WTC11 (cell line): ENCODE measurements around the gene MIOX. TPM values are rescaled to one million over a fixed set of nuclear protein-coding genes. Genes with fewer than 3 reads are reported as not detected.

Experiments
- ATAC-seq: fragments of 200-7000 bp; cut with Tn5 transposase; 2 replicates; pipeline ENCODE4 v1.10.0; 2021; ENCODE audit warnings: mild to moderate bottlenecking, moderate library complexity
- CTCF ChIA-PET: fragments of 300-600 bp; sonication (Branson Sonifier 250); formaldehyde crosslinking; loops from one replicate; lab custom pipeline; 2021; ENCODE audit warnings: antibody characterized with exemption; lab: Charles Lee
- POLR2A ChIA-PET: fragments of 350-600 bp; sonication (Branson Sonifier 250); formaldehyde crosslinking; loops from one replicate; lab custom pipeline; 2021; ENCODE audit warnings: antibody characterized with exemption; lab: Charles Lee
- DNase-seq: peaks from one replicate; pipeline ENCODE4 v3.0.0; 2021; ENCODE audit warnings: low spot score
- H3K27ac Mint-ChIP-seq: 2 replicates; pipeline ENCODE4 v1.8.0; 2021; ENCODE audit warnings: mixed read lengths
- H3K27me3 Mint-ChIP-seq: 2 replicates; pipeline ENCODE4 v1.8.0; 2021; ENCODE audit warnings: low read depth, mild to moderate bottlenecking, moderate library complexity, mixed read lengths
- H3K36me3 Mint-ChIP-seq: 2 replicates; pipeline ENCODE4 v1.8.0; 2021; ENCODE audit warnings: mixed read lengths
- H3K4me1 Mint-ChIP-seq: 2 replicates; pipeline ENCODE4 v1.8.0; 2022; ENCODE audit warnings: mixed read lengths
- H3K4me3 Mint-ChIP-seq: 2 replicates; pipeline ENCODE4 v1.8.0; 2021; ENCODE audit warnings: mild to moderate bottlenecking, moderate library complexity, mixed read lengths
- H3K9me3 Mint-ChIP-seq: 2 replicates; pipeline ENCODE4 v1.8.0; 2021; ENCODE audit warnings: mixed read lengths
- AR ChIP-seq: fragments of 250-450 bp; sonication (Bioruptor Pico); IDR thresholded peaks from 2 replicates; pipeline ENCODE4 v1.9.0; 2021; ENCODE audit warnings: mild to moderate bottlenecking
- CREB1 ChIP-seq: sonication (generic); formaldehyde crosslinking; IDR thresholded peaks from 2 replicates; pipeline ENCODE4 v1.8.0; 2023; ENCODE audit warnings: mild to moderate bottlenecking, missing genetic modification reagents
- E2F4 ChIP-seq: sonication (generic); formaldehyde crosslinking; IDR thresholded peaks from 2 replicates; pipeline ENCODE4 v1.8.1; 2022; ENCODE audit warnings: low read depth, mild to moderate bottlenecking, moderate library complexity, missing genetic modification reagents, borderline replicate concordance
- HMGXB4 ChIP-seq: sonication (generic); formaldehyde crosslinking; IDR thresholded peaks from 2 replicates; pipeline ENCODE4 v1.8.1; 2023; ENCODE audit warnings: mild to moderate bottlenecking, moderate library complexity, missing genetic modification reagents
- MXD4 ChIP-seq: fragments of 250-450 bp; sonication (Bioruptor Pico); IDR thresholded peaks from 2 replicates; pipeline ENCODE4 v1.8.0; 2021; ENCODE audit warnings: mild to moderate bottlenecking, moderate library complexity, borderline replicate concordance
- NR3C1 ChIP-seq: sonication (generic); formaldehyde crosslinking; conservative IDR thresholded peaks from 2 replicates; pipeline ENCODE4 v1.8.1; 2023; ENCODE audit warnings: low read depth, mild to moderate bottlenecking, missing genetic modification reagents
- PRDM15 ChIP-seq: sonication (generic); formaldehyde crosslinking; IDR thresholded peaks from 2 replicates; pipeline ENCODE4 v1.8.0; 2022; ENCODE audit warnings: missing genetic modification reagents
- PRRX2 ChIP-seq: fragments of 250-450 bp; sonication (Bioruptor Pico); IDR thresholded peaks from 2 replicates; pipeline ENCODE4 v1.8.0; 2021; ENCODE audit warnings: mild to moderate bottlenecking
- SOX15 ChIP-seq: fragments of 250-450 bp; sonication (Bioruptor Pico); IDR thresholded peaks from 2 replicates; pipeline ENCODE4 v1.9.0; 2021; ENCODE audit warnings: mild to moderate bottlenecking
- USF2 ChIP-seq: sonication (generic); formaldehyde crosslinking; IDR thresholded peaks from 2 replicates; pipeline ENCODE4 v1.8.1; 2023; ENCODE audit warnings: mild to moderate bottlenecking, missing genetic modification reagents, moderate library complexity
- ZBTB43 ChIP-seq: sonication (generic); formaldehyde crosslinking; IDR thresholded peaks from 2 replicates; pipeline ENCODE4 v1.8.1; 2023; ENCODE audit warnings: mild to moderate bottlenecking, missing genetic modification reagents
- ZMAT4 ChIP-seq: fragments of 250-450 bp; sonication (Bioruptor Pico); IDR thresholded peaks from 2 replicates; pipeline ENCODE4 v1.9.0; 2021; ENCODE audit warnings: mild to moderate bottlenecking
- ZNF121 ChIP-seq: sonication (generic); formaldehyde crosslinking; IDR thresholded peaks from 2 replicates; pipeline ENCODE4 v1.8.0; 2023; ENCODE audit warnings: missing genetic modification reagents
- ZNF219 ChIP-seq: sonication (generic); formaldehyde crosslinking; IDR thresholded peaks from 2 replicates; pipeline ENCODE4 v1.8.0; 2023; ENCODE audit warnings: missing genetic modification reagents, mild to moderate bottlenecking, borderline replicate concordance
- ZNF232 ChIP-seq: sonication (generic); formaldehyde crosslinking; IDR thresholded peaks from 2 replicates; pipeline ENCODE4 v1.8.0; 2022; ENCODE audit warnings: mild to moderate bottlenecking, missing genetic modification reagents
- ZNF281 ChIP-seq: sonication (generic); formaldehyde crosslinking; IDR thresholded peaks from 2 replicates; pipeline ENCODE4 v1.8.0; 2023; ENCODE audit warnings: mild to moderate bottlenecking, missing genetic modification reagents
- ZNF532 ChIP-seq: fragments of 250-450 bp; sonication (Bioruptor Pico); IDR thresholded peaks from 2 replicates; pipeline ENCODE4 v1.9.0; 2021; ENCODE audit warnings: mild to moderate bottlenecking, borderline replicate concordance
- total RNA-seq: library from RNA; stranded (reverse); gene quantifications from 3 replicates; pipeline ENCODE4 v1.2.3, GENCODE V29; 2021

The MIOX gene
- total RNA-seq, 1 experiment from 2014 or later, result 0.33 TPM

- ATAC-seq (no peak), DNase-seq (no peak)
- Mint-ChIP-seq H3K27me3 (no peaks in the 10 kb centered on the region; the same call in 1 of the 2 replicates), H3K27ac (no peak overlapping the region), H3K36me3 (peaks cover 44% of the 10 kb centered on the region), H3K4me1 (no peaks in the 10 kb centered on the region), H3K4me3 (no peak overlapping the region), H3K9me3 (no peaks in the 10 kb centered on the region)
- ChIA-PET POLR2A (interaction anchor here (0.6 kb wide), 1 partner anchor 49 kb away, joined by 8 read pairs; no protein-coding TSS in a partner anchor), CTCF (interaction anchor here (1.1 kb wide), 1 partner anchor 42 kb away, joined by 3 read pairs; no protein-coding TSS in a partner anchor)
- TF ChIP-seq CREB1 (CRISPR knock-in tag) (no peak), ZNF281 (CRISPR knock-in tag) (no peak), HMGXB4 (no peak), ZNF121 (CRISPR knock-in tag) (no peak), PRRX2 (CRISPR knock-in tag) (no peak), NR3C1 (CRISPR knock-in tag) (no peak), ZNF532 (CRISPR knock-in tag) (no peak), MXD4 (CRISPR knock-in tag) (no peak), E2F4 (no peak), USF2 (CRISPR knock-in tag) (no peak), AR (no peak), SOX15 (CRISPR knock-in tag) (no peak), ZNF232 (CRISPR knock-in tag) (no peak), PRDM15 (CRISPR knock-in tag) (no peak), ZBTB43 (CRISPR knock-in tag) (no peak), ZNF219 (CRISPR knock-in tag) (no peak), ZMAT4 (CRISPR knock-in tag) (no peak)
These were observed 25.1 kb upstream of the MIOX start for GRCh38 chr22:50461536-50461935.
